Measurements from ENCODE around the gene NPAS3. TPM values are rescaled to one million over a fixed set of nuclear protein-coding genes. Genes with fewer than 3 reads are reported as not detected.

NPAS3 gene
- total and polyA plus RNA-seq, 2 of the 13 experiments (the other 11 are each of a cell fraction or from before 2014, with no cell fraction given), result not detected

GRCh38 chr14:33218026-33218425 lies 279.3 kb downstream of the NPAS3 start (continued):
- no peak for TF ChIP-seq TSC22D2 (CRISPR knock-in tag; IDR thresholded peaks at IDR 0.05; ENCODE audit: borderline replicate concordance)
- TF ChIP-seq ZZZ3 (CRISPR knock-in tag; IDR thresholded peaks at IDR 0.05; ENCODE audit: borderline replicate concordance), result no peak
- no peak for TF ChIP-seq ATF4 (CRISPR knock-in tag; IDR thresholded peaks at IDR 0.05)

GRCh38 chr14:33219957-33220356 lies 281.3 kb downstream of the NPAS3 start:
- no peak overlapping the region for H3K4me2 ChIP-seq (ENCODE audit: low read depth, low read length)
- ChIA-PET POLR2A (no interaction called here), CTCF (ENCODE audit: low intra/inter-chr PET ratio, low total read pairs) (no interaction called here)
- peaks cover 66% of the 10 kb centered on the region for H3K9me3 ChIP-seq (ENCODE audit: low read length)
- no peak for DNase-seq (ENCODE audit: low spot score)
- no TSS peak for BruUV-seq (replicated peaks)
- in situ Hi-C loops (cut with HindIII; ENCODE audit: extremely low pct_ligation_motif_present, low pct_unique_long_range_greater_than_20kb), result no loop called here
- no peak; the same call in 2 of the 3 replicates for ATAC-seq
- H4K20me1 ChIP-seq (ENCODE audit: insufficient read depth, low read length), result no peaks in the 10 kb centered on the region
- WGBS (ENCODE audit: low lambda C conversion rate), result 3% methylated on average over 4 of the region's 4 CpGs
- no peaks in the 10 kb centered on the region for H3K79me2 ChIP-seq (ENCODE audit: insufficient read depth, low read length)
- no peak overlapping the region for H3K9ac ChIP-seq (ENCODE audit: insufficient read depth, low read depth, low read length)
- H3K36me3 ChIP-seq (replicated peaks in 1 of 2; ENCODE audit: control insufficient read depth in 1 of 2, insufficient read depth in 2 of 2, low read length in 2 of 2), result no peaks in the 10 kb centered on the region
- no peaks in the 10 kb centered on the region for H3K27me3 ChIP-seq (ENCODE audit: control insufficient read depth in 1 of 2, insufficient read depth in 2 of 2, low read length in 2 of 2)
- no peak overlapping the region for H2AFZ ChIP-seq (ENCODE audit: low read length)
- H3K4me3 ChIP-seq (replicated peaks in 1 of 3; ENCODE audit: insufficient read depth in 1 of 3, low read depth in 2 of 3, low read length in 3 of 3), result no peak overlapping the region
- no peak for FAIRE-seq
- no peaks in the 10 kb centered on the region for H3K4me1 ChIP-seq (ENCODE audit: insufficient read depth, low read length)
- intact Hi-C loops (cut with micrococcal nuclease; ENCODE audit: unreplicated experiment), result no loop called here
- TF ChIP-seq ZNF256 (CRISPR knock-in tag; conservative IDR thresholded peaks at IDR 0.05), result no peak
- no peak for TF ChIP-seq SOX13 (IDR thresholded peaks at IDR 0.05)
- no peak for TF ChIP-seq SOX13 (CRISPR knock-in tag; conservative IDR thresholded peaks at IDR 0.05 in 1 of 2, IDR thresholded peaks at IDR 0.05 in 1 of 2)
- TF ChIP-seq ARNT (IDR thresholded peaks at IDR 0.05), result no peak
- no peak for TF ChIP-seq HNF1A (IDR thresholded peaks at IDR 0.05; ENCODE audit: low read depth)
- no peak for TF ChIP-seq HNF1A (CRISPR knock-in tag; IDR thresholded peaks at IDR 0.05; ENCODE audit: borderline replicate concordance)
- TF ChIP-seq FOXA3 (CRISPR knock-in tag; IDR thresholded peaks at IDR 0.05), result no peak
- TF ChIP-seq CEBPG (CRISPR knock-in tag; IDR thresholded peaks at IDR 0.05), result no peak
- TF ChIP-seq KDM6A (CRISPR knock-in tag; IDR thresholded peaks at IDR 0.05; ENCODE audit: low read depth), result no peak
- no peak for TF ChIP-seq LCORL (IDR thresholded peaks at IDR 0.05)
- no peak for TF ChIP-seq LCORL (CRISPR knock-in tag; IDR thresholded peaks at IDR 0.05)
- no peak overlapping the region for H3K27ac ChIP-seq (ENCODE audit: extremely low read length, insufficient read depth, low read length)

Data from HepG2 (cell line).